Measurements from ENCODE around the gene CDKN2B.
"Not testable (repeated sequence)": the region's sequence is repeated elsewhere in the genome, so short reads cannot be mapped to it uniquely, and the experiment has no call there.

The CDKN2B gene

GRCh38 chr9:21965401-21965951 lies 43.6 kb downstream of the CDKN2B start:
- Mint-ChIP-seq H3K36me3 (peaks cover 11 to 15% of the 10 kb centered on the region in 2 donors), H3K27ac (peak overlapping the region; percentile 94), H3K27me3 (peaks cover 82 to 97% of the 10 kb centered on the region in 2 donors), H3K9me3 (peaks cover 12 to 13% of the 10 kb centered on the region in 2 donors), H3K4me1 (peaks cover 27 to 35% of the 10 kb centered on the region in 2 donors), H3K4me3 (peak overlapping the region; percentile 77 to 80)
- DNase-seq (peak; percentile 34), ATAC-seq (replicated peaks) (peak; percentile 80 to 81)

GRCh38 chr9:21964925-21965385 lies 44.1 kb downstream of the CDKN2B start:
- Mint-ChIP-seq H3K4me1 (peaks cover 22 to 35% of the 10 kb centered on the region in 2 donors), H3K27me3 (peaks cover 79 to 97% of the 10 kb centered on the region in 2 donors), H3K4me3 (peak overlapping the region; percentile 77 to 80), H3K36me3 (peaks cover 9 to 15% of the 10 kb centered on the region in 2 donors), H3K27ac (peak overlapping the region; percentile 94), H3K9me3 (peaks cover 10 to 13% of the 10 kb centered on the region in 2 donors)
- DNase-seq (peak; percentile 40), ATAC-seq (replicated peaks) (peak; percentile 79 to 83)

GRCh38 chr9:21961569-21961968 lies 47.5 kb downstream of the CDKN2B start:
- DNase-seq = no peak
- peaks cover under 1 to 4% of the 10 kb centered on the region in 2 donors for H3K9me3 Mint-ChIP-seq
- peaks cover 0 to 10% of the 10 kb centered on the region in 2 donors for H3K36me3 Mint-ChIP-seq
- H3K27me3 Mint-ChIP-seq = peaks cover 55 to 69% of the 10 kb centered on the region in 2 donors
- H3K27ac Mint-ChIP-seq = no peak overlapping the region
- no peak for ATAC-seq (replicated peaks)
- no peak overlapping the region for H3K4me3 Mint-ChIP-seq
- peaks cover 11 to 21% of the 10 kb centered on the region in 2 donors for H3K4me1 Mint-ChIP-seq

- not testable (repeated sequence) for H3K4me3 Mint-ChIP-seq; DNase-seq; H3K4me1 Mint-ChIP-seq; H3K36me3 Mint-ChIP-seq; ATAC-seq (replicated peaks); H3K9me3 Mint-ChIP-seq; H3K27ac Mint-ChIP-seq
- peaks cover 46 to 54% of the 10 kb centered on the region in 2 donors for H3K27me3 Mint-ChIP-seq
Measured at GRCh38 chr9:21959268-21959667, 49.8 kb downstream of the CDKN2B start.

GRCh38 chr9:21958833-21959232 lies 50.3 kb downstream of the CDKN2B start:
- peaks cover 0 to 2% of the 10 kb centered on the region in 2 donors for H3K9me3 Mint-ChIP-seq
- no peaks in the 10 kb centered on the region for H3K4me1 Mint-ChIP-seq
- H3K4me3 Mint-ChIP-seq = no peak overlapping the region
- H3K36me3 Mint-ChIP-seq = no peaks in the 10 kb centered on the region
- peaks cover 45 to 53% of the 10 kb centered on the region in 2 donors for H3K27me3 Mint-ChIP-seq
- no peak overlapping the region for H3K27ac Mint-ChIP-seq
- ATAC-seq (replicated peaks) (no peak), DNase-seq (no peak)

Measured in stimulated activated naive B cell treated with anti-CD40 and anti-IgM and Interleukin-4, amounts not matched to agents 10 μg/mL and 1 μg/mL and 100 μg/mL, for 72 hours (primary cell).